Right ventricle myocardium superior (tissue), 1 donor: ENCODE results near the gene PRAF2. TPM values are rescaled to one million over a fixed set of nuclear protein-coding genes. Genes with fewer than 3 reads are reported as not detected.

ENCODE experiments used
- ATAC-seq: fragments of 200-7000 bp; cut with Tn5 transposase; one replicate; pipeline ENCODE4 v1.9.1; 2020; ENCODE audit warnings: mild to moderate bottlenecking; ENCODE audit not compliant: poor library complexity
- DNase-seq: peaks from one replicate; pipeline ENCODE4 v3.0.0-alpha.2; 2020
- intact Hi-C: fragments of 100-400 bp; cut with DNase I; formaldehyde crosslinking; loops from one replicate; pipeline ENCODE4 v1.11.2; 2022
- total RNA-seq: library from RNA; stranded (reverse); fragmentation: NEBNext Ultra II Directional; extraction: Animal tissue kit (Norgen Biotek cat#: 25700); gene quantifications from one replicate; pipeline ENCODE4 v1.2.1, GENCODE V29; 2021
- donor health status: DM: no; HTN: yes; CAD: no; lungs with severe emphysema.

PRAF2 gene
- total RNA-seq, 1 donor from 2014 or later, result 6.9 TPM

- ATAC-seq, result no peak
- intact Hi-C loops, result no loop called here
Observed at GRCh38 chrX:49054073-49054762, 19.6 kb downstream of the PRAF2 start.

GRCh38 chrX:49053223-49054072, 20.4 kb downstream of the PRAF2 start:
- intact Hi-C loops, result no loop called here
- DNase-seq (peak; percentile 69), ATAC-seq (peak; percentile 85)

More at GRCh38 chrX:49054073-49054762, 19.6 kb downstream of the PRAF2 start:
- DNase-seq, result no peak

GRCh38 chrX:49043987-49044281, 29.9 kb downstream of the PRAF2 start:
- no peak for ATAC-seq
- no peak for DNase-seq
- intact Hi-C loops, result no loop called here

GRCh38 chrX:49043220-49043986, 30.4 kb downstream of the PRAF2 start, which contains the start of gene TFE3:
TFE3 (minus strand) TSS chrX:49043357; CDS start chrX:49043226, 131 bp downstream.
- intact Hi-C loops, result no loop called here
- DNase-seq, result peak; percentile 99
- peak; percentile 92 for ATAC-seq

- intact Hi-C loops, result no loop called here
- peak; percentile 3 for ATAC-seq
Observed at GRCh38 chrX:49042581-49043219, 31.1 kb downstream of the PRAF2 start.

GRCh38 chrX:49041744-49042580, 31.8 kb downstream of the PRAF2 start:
- ATAC-seq (no peak), DNase-seq (peak; percentile 47)
- intact Hi-C loops, result no loop called here

More at GRCh38 chrX:49042581-49043219, 31.1 kb downstream of the PRAF2 start:
- DNase-seq, result no peak

- intact Hi-C loops, result no loop called here
- no peak for DNase-seq
Observed at GRCh38 chrX:49040376-49040955, 33.3 kb downstream of the PRAF2 start.

GRCh38 chrX:49039598-49040375, 34.0 kb downstream of the PRAF2 start:
- intact Hi-C loops, result loop anchor here (10.0 kb wide), 1 partner anchor 65 kb away; the partner anchor contains the start of gene KCND1
- DNase-seq, result peak; percentile 72
- peak; percentile 21 for ATAC-seq

More at GRCh38 chrX:49040376-49040955, 33.3 kb downstream of the PRAF2 start:
- ATAC-seq, result no peak

- intact Hi-C loops, result loop anchor here (10.0 kb wide), 1 partner anchor 63 kb away; the partner anchor contains the start of gene KCND1
Observed at GRCh38 chrX:49037883-49038475, 35.8 kb downstream of the PRAF2 start.

GRCh38 chrX:49030283-49030682, 43.5 kb downstream of the PRAF2 start:
- DNase-seq (no peak), ATAC-seq (no peak)
- intact Hi-C loops, result loop anchor here (10.0 kb wide), 1 partner anchor 55 kb away; the partner anchor contains the start of gene KCND1

More at GRCh38 chrX:49037883-49038475, 35.8 kb downstream of the PRAF2 start:
- ATAC-seq, result no peak
- DNase-seq, result no peak

- intact Hi-C loops, result loop anchor here (10.0 kb wide), 1 partner anchor 55 kb away; the partner anchor contains the start of gene KCND1
- no peak for DNase-seq
- ATAC-seq, result peak; percentile 39
Observed at GRCh38 chrX:49029876-49030275, 43.9 kb downstream of the PRAF2 start.

Other genes with a start within 250 kb of the PRAF2 start
- gene ERAS, start 247.5 kb downstream of the PRAF2 start, total RNA-seq, result not detected
- gene PCSK1N, start 238.4 kb downstream of the PRAF2 start, total RNA-seq, result 0.30 TPM
- 79.7 TPM for gene TIMM17B, start 176.2 kb downstream of the PRAF2 start, total RNA-seq
- 56.2 TPM for gene PQBP1, start 176.1 kb downstream of the PRAF2 start, total RNA-seq
- 12.9 TPM for gene SLC35A2, start 162.4 kb downstream of the PRAF2 start, total RNA-seq
- gene PIM2, start 155.0 kb downstream of the PRAF2 start, total RNA-seq, result 3.0 TPM
- 16.7 TPM for gene OTUD5, start 116.4 kb downstream of the PRAF2 start, total RNA-seq
- 0.38 TPM for gene KCND1, start 102.2 kb downstream of the PRAF2 start, total RNA-seq
- 17.7 TPM for gene GRIPAP1, start 71.7 kb downstream of the PRAF2 start, total RNA-seq
- gene TFE3, start 30.6 kb downstream of the PRAF2 start, total RNA-seq, result 19.3 TPM
- 1.2 TPM for gene CCDC120, start 15.0 kb downstream of the PRAF2 start, total RNA-seq
- 79.0 TPM for gene WDR45, start 5.9 kb upstream of the PRAF2 start, total RNA-seq
- gene GPKOW, start 49.7 kb upstream of the PRAF2 start, total RNA-seq, result 17.8 TPM
- gene MAGIX, start 88.8 kb upstream of the PRAF2 start, total RNA-seq, result 5.3 TPM
- gene PLP2, start 97.9 kb upstream of the PRAF2 start, total RNA-seq, result 50.1 TPM
- 12.7 TPM for gene PRICKLE3, start 112.4 kb upstream of the PRAF2 start, total RNA-seq
- gene SYP, start 126.2 kb upstream of the PRAF2 start, total RNA-seq, result 1.6 TPM
- gene CACNA1F, start 159.3 kb upstream of the PRAF2 start, total RNA-seq, result 0.11 TPM
- gene CCDC22, start 161.5 kb upstream of the PRAF2 start, total RNA-seq, result 10.8 TPM
- not detected for gene FOXP3, start 190.7 kb upstream of the PRAF2 start, total RNA-seq
- 21.9 TPM for gene PPP1R3F, start 195.8 kb upstream of the PRAF2 start, total RNA-seq
- gene GAGE10, start 229.6 kb upstream of the PRAF2 start, total RNA-seq, result not detected
- not detected for gene GAGE12J, start 248.0 kb upstream of the PRAF2 start, total RNA-seq